Neutrophil (primary cell): ENCODE results near the gene NR2F1-AS1.
A peak's percentile ranks its signal among the peaks of the same experiment; 100 is the strongest.

Experiments
- H3K27ac ChIP-seq: fragments of 200-600 bp; sonication (generic); 2 replicates; pipeline ENCODE4 v1.5.1; 2016; ENCODE audit warnings: mild to moderate bottlenecking, moderate library complexity
- H3K27me3 ChIP-seq: fragments of 200-600 bp; sonication (generic); 2 replicates; pipeline ENCODE4 v1.6.0; 2016; ENCODE audit warnings: mild to moderate bottlenecking
- H3K36me3 ChIP-seq: fragments of 200-600 bp; sonication (generic); 2 replicates; pipeline ENCODE4 v1.5.1; 2017
- H3K4me1 ChIP-seq, 2 experiments: fragments of 200-600 bp in 1 of 2; sonication (generic) in 1 of 2; 1 replicate in 1 of 2; 2 replicates in 1 of 2; pipeline versions ENCODE4 v1.5.1 to v1.6.1; 2013 to 2016; ENCODE audit warnings: low read depth in 1 of 2, low read length in 1 of 2, mild to moderate bottlenecking in 1 of 2, moderate library complexity in 1 of 2; ENCODE audit not compliant: control insufficient read depth in 1 of 2, insufficient read depth in 1 of 2
- H3K4me3 ChIP-seq, 2 experiments: fragments of 200-600 bp in 1 of 2; sonication (generic) in 1 of 2; 1 replicate in 1 of 2; 2 replicates in 1 of 2; pipeline ENCODE4 v1.5.1; 2013 to 2016; ENCODE audit warnings: low read depth in 1 of 2, low read length in 1 of 2, mild to moderate bottlenecking in 1 of 2, moderate library complexity in 1 of 2
- H3K9me3 ChIP-seq: fragments of 200-600 bp; sonication (generic); 2 replicates; pipeline ENCODE4 v1.5.1; 2016
- TF ChIP-seq, protein P1 (sequence below): fragments of 200-600 bp; sonication (generic); IDR thresholded peaks from 2 replicates; pipeline ENCODE4 v1.5.1; 2016; ENCODE audit warnings: antibody characterized with exemption

Gene NR2F1-AS1

DNA sequence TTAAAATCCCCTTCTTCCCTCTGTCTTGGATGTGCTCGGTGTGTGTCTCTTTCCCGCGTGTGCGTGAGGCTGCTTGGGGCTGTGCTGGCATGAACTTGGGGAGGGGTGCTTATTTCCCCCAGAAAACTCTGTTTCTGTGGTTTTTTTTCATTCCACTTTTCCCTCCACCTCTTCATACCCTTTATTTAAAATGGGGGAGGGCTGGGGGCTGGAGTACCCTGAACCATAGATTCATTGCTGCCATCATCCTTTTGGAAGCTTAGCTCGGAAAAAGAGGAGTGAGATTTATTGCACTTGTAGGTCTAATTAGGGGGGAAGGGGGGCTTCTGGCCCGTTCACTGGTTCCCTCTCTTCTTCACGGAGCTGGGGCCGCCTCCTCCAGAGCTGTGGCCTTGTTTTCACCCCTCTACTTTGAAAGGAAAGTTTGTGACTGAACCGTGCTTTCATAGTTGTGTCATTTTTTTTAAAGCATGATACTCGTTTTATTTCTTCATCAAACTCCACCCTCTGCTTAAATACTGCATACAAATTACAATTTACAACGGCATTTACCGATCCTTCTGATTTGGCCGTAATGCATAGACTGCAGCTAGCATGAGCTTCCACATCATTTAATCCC, 4.9 kb upstream of the NR2F1-AS1 start:
- Histone ChIP-seq H3K9me3 (no peaks in the 10 kb centered on the region), H3K27ac (no peak overlapping the region), H3K27me3 (peaks cover 100% of the 10 kb centered on the region), H3K4me3 (no peak overlapping the region), H3K4me1 (peaks cover 18 to 34% of the 10 kb centered on the region in 2 experiments), H3K36me3 (no peaks in the 10 kb centered on the region)
- TF ChIP-seq, protein P1, sequence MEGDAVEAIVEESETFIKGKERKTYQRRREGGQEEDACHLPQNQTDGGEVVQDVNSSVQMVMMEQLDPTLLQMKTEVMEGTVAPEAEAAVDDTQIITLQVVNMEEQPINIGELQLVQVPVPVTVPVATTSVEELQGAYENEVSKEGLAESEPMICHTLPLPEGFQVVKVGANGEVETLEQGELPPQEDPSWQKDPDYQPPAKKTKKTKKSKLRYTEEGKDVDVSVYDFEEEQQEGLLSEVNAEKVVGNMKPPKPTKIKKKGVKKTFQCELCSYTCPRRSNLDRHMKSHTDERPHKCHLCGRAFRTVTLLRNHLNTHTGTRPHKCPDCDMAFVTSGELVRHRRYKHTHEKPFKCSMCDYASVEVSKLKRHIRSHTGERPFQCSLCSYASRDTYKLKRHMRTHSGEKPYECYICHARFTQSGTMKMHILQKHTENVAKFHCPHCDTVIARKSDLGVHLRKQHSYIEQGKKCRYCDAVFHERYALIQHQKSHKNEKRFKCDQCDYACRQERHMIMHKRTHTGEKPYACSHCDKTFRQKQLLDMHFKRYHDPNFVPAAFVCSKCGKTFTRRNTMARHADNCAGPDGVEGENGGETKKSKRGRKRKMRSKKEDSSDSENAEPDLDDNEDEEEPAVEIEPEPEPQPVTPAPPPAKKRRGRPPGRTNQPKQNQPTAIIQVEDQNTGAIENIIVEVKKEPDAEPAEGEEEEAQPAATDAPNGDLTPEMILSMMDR = no peak

DNA sequence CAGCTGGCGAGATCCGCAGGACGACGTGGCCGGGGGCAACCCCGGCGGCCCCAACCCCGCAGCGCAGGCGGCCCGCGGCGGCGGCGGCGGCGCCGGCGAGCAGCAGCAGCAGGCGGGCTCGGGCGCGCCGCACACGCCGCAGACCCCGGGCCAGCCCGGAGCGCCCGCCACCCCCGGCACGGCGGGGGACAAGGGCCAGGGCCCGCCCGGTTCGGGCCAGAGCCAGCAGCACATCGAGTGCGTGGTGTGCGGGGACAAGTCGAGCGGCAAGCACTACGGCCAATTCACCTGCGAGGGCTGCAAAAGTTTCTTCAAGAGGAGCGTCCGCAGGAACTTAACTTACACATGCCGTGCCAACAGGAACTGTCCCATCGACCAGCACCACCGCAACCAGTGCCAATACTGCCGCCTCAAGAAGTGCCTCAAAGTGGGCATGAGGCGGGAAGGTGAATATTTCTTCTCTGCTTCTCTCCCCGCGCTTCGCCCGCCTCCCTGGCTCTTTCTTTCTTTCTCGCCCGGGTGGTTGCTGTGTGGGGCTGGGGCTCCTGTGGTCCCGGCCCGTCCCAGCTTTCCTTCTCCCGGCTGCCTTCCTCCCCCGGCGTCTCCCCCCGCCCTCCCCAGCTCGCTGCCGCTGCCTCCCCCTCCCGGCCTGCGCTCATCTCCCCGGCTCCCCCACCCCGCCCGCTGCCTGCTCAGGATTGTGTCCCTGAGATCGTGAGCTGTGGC, 4.2 kb upstream of the NR2F1-AS1 start:
- Histone ChIP-seq H3K27ac (no peak overlapping the region), H3K9me3 (no peaks in the 10 kb centered on the region), H3K4me3 (no peak overlapping the region), H3K27me3 (peaks cover 100% of the 10 kb centered on the region), H3K36me3 (no peaks in the 10 kb centered on the region), H3K4me1 (peaks cover 25 to 40% of the 10 kb centered on the region in 2 experiments)
- TF ChIP-seq, protein P1 = no peak

DNA sequence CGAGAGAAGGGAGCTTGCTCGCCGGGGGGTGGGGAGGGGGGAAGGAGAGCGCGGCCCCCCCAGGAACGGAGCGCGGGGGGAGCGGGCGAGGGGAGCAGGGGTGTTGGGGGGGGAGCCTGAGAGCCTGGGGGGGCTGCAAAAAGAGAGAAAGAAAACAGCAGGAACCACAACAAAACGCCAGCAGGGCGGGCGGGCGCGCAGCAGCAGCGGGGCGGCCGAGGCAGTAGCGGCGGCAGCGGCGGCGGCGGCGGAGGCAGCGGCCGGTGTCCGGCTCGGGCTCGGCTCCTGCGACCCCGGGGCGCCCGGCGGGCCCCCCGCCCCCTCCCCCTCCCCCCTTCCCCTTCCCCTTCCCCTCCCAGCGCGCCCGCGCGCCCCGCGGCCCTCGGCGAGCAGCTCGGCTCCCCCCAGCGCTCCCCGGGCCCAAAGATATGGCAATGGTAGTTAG, 3.6 kb upstream of the NR2F1-AS1 start:
- H3K9me3 ChIP-seq = no peaks in the 10 kb centered on the region
- peak overlapping the region in 1 of 2 experiments; percentile 38 for H3K4me3 ChIP-seq
- H3K36me3 ChIP-seq = no peaks in the 10 kb centered on the region
- peaks cover 100% of the 10 kb centered on the region for H3K27me3 ChIP-seq
- H3K27ac ChIP-seq = no peak overlapping the region
- TF ChIP-seq, protein P1 = no peak
- H3K4me1 ChIP-seq = peaks cover 31 to 46% of the 10 kb centered on the region in 2 experiments

DNA sequence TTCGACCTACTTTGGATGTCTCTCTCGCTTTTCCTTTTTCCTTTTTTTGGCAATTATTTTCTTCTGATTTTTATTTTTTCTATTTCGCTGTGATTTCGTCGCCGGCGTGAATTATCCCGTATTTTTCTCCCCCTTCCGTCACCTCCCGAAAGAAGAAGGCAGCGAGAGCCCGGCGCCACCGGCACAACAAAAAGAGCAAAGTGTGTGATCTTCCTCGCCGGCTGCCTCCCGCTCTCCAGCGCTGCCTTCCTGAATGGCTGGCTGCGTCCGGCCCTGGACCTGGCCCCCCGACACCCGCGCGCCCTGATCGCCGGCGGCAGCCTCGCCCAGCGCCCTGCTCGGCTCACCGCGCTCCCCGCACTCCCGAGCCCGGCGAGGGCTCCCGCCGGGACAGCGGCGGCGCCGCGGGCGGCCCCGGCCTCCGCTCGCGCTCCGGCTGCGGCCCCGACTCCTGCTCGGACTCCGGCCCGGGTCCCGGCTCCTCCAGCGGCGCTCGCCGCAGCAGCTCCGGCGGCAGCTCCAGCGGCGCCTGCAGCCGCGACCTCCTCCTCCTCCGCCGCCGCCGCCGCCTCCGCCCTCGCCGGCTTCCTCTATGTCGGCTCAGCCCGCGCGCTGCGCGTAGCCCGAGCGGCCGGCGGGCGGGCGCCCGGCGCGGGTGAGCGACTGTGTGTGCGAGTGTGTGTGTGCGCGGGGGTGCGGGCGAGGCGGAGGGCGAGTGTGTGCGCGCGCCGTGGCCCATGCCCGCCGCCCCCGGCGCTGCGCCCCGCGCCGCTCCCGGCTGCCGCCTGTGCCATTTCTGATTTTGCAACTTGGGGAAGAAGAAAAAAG, 3.0 kb upstream of the NR2F1-AS1 start:
- Histone ChIP-seq H3K36me3 (no peaks in the 10 kb centered on the region), H3K27ac (no peak overlapping the region), H3K27me3 (peaks cover 100% of the 10 kb centered on the region), H3K4me3 (peak overlapping the region; percentile 38 to 43), H3K9me3 (no peaks in the 10 kb centered on the region), H3K4me1 (peaks cover 34 to 52% of the 10 kb centered on the region in 2 experiments)
- TF ChIP-seq, protein P1 = no peak

DNA sequence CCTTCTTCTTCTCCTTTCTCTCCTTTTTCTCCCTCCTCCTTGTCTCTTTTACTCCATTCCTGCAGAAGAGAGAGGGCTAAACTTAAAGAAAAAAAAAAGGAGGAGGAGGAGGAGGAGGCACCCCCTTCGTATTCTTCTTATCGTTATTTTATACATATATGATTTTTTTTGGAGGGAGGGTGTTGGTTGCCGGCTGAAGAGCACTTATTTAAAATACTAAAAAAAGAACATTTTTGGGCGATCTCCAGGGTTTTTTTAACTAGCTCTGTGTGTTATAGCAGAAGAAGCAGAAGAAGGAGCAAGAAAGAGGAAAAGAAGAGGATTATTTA, 2.4 kb upstream of the NR2F1-AS1 start:
- H3K4me1 ChIP-seq = peaks cover 36 to 54% of the 10 kb centered on the region in 2 experiments
- H3K27ac ChIP-seq = no peak overlapping the region
- TF ChIP-seq, protein P1 = no peak
- H3K9me3 ChIP-seq = no peaks in the 10 kb centered on the region
- peak overlapping the region in 1 of 2 experiments; percentile 43 for H3K4me3 ChIP-seq
- H3K36me3 ChIP-seq = no peaks in the 10 kb centered on the region
- H3K27me3 ChIP-seq = peaks cover 100% of the 10 kb centered on the region
